Esophagus muscularis mucosa (tissue), 4 donors: ENCODE results near the gene POFUT1.

Source experiments
- EP300 ChIP-seq: sonication (generic); formaldehyde crosslinking; IDR thresholded peaks from one replicate; pipeline ENCODE4 v1.6.1; 2017; ENCODE audit warnings: antibody characterized with exemption
- POLR2A ChIP-seq: fragments of 450-650 bp; IDR thresholded peaks from one replicate; pipeline ENCODE4 v1.6.1; 2017; ENCODE audit warnings: antibody characterized with exemption, moderate library complexity, mild to moderate bottlenecking, low read depth
- TF ChIP-seq, protein P1 (sequence below), 3 experiments: fragments of 200-600 bp in 2 of 3; fragments of 450-650 bp in 1 of 3; sonication (generic) in 2 of 3; IDR thresholded peaks; one replicate each; pipeline ENCODE4 v1.5.1; 2017 to 2019; ENCODE audit warnings: antibody characterized with exemption in 3 of 3, mild to moderate bottlenecking in 2 of 3, moderate library complexity in 1 of 3

DNA sequence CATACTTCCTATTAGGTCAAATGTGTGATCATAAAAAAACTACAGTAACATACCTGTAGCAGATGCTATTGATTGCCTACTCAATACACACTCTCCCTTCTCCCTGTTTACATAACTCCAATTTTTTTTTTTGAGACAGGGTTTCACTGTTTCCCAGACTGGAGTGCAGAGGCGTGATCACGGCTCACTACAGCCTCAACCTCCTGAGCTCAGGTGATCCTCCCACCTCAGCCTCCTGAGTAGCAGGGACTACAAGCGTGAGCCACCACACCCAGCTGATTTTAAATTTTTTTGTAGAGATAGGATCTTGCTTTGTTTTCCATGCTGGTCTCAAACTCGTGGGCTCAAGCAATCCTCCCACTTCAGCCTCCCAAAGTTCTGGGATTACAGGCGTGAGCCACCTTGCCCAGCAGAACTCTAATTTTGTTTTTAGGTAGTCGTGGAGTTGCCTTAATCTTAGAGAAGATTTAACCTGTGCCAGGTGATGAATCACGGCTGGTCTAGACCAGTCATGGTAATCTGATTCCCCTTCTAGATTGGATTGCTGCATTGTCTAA is 55.8 kb downstream of the POFUT1 start:
- TF ChIP-seq, protein P1, sequence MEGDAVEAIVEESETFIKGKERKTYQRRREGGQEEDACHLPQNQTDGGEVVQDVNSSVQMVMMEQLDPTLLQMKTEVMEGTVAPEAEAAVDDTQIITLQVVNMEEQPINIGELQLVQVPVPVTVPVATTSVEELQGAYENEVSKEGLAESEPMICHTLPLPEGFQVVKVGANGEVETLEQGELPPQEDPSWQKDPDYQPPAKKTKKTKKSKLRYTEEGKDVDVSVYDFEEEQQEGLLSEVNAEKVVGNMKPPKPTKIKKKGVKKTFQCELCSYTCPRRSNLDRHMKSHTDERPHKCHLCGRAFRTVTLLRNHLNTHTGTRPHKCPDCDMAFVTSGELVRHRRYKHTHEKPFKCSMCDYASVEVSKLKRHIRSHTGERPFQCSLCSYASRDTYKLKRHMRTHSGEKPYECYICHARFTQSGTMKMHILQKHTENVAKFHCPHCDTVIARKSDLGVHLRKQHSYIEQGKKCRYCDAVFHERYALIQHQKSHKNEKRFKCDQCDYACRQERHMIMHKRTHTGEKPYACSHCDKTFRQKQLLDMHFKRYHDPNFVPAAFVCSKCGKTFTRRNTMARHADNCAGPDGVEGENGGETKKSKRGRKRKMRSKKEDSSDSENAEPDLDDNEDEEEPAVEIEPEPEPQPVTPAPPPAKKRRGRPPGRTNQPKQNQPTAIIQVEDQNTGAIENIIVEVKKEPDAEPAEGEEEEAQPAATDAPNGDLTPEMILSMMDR (IDR thresholded peaks at IDR 0.05), result no peak
- TF ChIP-seq EP300 (no peak), POLR2A (no peak)
